ENCODE data around the gene ADD2. TPM values are rescaled to one million over a fixed set of nuclear protein-coding genes. Genes with fewer than 3 reads are reported as not detected.

Gene ADD2
- total RNA-seq, 1 donor from 2014 or later = 3.4 TPM

DNA sequence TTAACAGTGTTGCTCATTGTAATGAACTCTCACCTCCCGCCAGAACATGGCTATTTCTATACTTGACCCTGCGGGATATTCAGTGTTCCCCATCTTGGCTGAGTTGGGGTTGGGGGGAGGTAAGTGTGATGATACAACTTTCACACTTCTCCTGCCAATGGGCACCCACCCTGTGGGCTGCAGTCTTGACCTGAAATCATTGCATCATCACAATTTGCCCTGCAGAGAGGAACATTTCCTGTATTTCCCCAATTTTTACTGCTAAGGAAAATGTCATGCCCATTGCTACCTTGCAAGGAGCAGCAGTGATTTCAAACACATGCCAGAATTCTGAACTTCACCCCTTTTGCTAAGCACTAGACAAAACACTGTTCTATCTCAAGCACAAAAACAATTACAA, 92.1 kb downstream of the ADD2 start:
- intact Hi-C loops (cut with DNase I) = no loop called here
- H3K9me3 ChIP-seq = no peaks in the 10 kb centered on the region
- no peaks in the 10 kb centered on the region for H3K36me3 ChIP-seq
- TF ChIP-seq, protein P1, sequence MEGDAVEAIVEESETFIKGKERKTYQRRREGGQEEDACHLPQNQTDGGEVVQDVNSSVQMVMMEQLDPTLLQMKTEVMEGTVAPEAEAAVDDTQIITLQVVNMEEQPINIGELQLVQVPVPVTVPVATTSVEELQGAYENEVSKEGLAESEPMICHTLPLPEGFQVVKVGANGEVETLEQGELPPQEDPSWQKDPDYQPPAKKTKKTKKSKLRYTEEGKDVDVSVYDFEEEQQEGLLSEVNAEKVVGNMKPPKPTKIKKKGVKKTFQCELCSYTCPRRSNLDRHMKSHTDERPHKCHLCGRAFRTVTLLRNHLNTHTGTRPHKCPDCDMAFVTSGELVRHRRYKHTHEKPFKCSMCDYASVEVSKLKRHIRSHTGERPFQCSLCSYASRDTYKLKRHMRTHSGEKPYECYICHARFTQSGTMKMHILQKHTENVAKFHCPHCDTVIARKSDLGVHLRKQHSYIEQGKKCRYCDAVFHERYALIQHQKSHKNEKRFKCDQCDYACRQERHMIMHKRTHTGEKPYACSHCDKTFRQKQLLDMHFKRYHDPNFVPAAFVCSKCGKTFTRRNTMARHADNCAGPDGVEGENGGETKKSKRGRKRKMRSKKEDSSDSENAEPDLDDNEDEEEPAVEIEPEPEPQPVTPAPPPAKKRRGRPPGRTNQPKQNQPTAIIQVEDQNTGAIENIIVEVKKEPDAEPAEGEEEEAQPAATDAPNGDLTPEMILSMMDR (IDR thresholded peaks at IDR 0.05) = no peak
- TF ChIP-seq POLR2A (IDR thresholded peaks at IDR 0.05) (no peak), POLR2AphosphoS5 (IDR thresholded peaks at IDR 0.05; ENCODE audit: insufficient read depth in 1 of 2, low read depth in 1 of 2) (no peak)
- H3K4me3 ChIP-seq = no peak overlapping the region
- no peak for DNase-seq (ENCODE audit: extremely low spot score in 2 of 2)
- H3K4me1 ChIP-seq = peaks cover 5% of the 10 kb centered on the region
- H3K27ac ChIP-seq = no peak overlapping the region
- H3K27me3 ChIP-seq = no peaks in the 10 kb centered on the region

DNA sequence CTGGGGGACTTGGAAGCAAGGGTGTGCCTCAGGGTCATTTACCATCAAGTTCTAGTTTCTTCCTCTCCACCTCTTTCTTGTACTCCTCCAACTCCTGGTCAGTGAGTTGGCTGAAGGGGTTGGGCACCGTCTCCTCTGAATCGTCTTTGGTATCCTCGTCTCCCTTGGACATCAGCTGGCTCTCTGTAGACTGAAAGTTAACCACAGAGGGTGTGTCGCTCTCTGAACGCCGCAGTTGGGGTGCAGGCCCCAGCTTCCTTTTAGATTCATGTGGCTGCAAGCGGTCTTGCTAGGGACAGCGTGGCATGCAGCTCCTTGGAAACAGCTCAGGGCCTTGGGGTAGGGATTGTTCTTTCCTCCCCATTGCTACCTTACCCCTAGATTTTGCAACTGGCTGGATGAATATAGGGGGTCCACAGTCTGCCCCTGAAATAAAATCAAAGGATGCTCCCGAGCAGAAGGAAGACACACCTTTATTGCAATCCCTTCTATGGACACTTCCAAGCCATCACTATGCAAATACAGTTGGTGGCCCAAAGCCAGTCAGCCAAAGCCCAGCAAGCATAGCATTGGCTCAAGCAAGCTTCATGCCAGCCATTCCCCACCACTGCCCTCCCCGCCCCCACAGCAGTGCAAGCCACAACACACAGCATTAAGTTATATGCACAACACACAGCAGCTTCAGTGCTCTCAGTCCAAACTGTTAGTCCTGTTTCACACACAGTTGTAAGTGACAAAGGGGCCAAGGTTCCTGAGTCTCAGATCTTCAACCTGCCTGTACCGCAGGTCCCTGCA, 93.2 kb downstream of the ADD2 start:
- H3K36me3 ChIP-seq = no peaks in the 10 kb centered on the region
- no peak overlapping the region for H3K4me3 ChIP-seq
- H3K27me3 ChIP-seq = no peaks in the 10 kb centered on the region
- DNase-seq (ENCODE audit: extremely low spot score in 2 of 2) = no peak
- no peaks in the 10 kb centered on the region for H3K9me3 ChIP-seq
- peaks cover 5% of the 10 kb centered on the region for H3K4me1 ChIP-seq
- no peak overlapping the region for H3K27ac ChIP-seq
- TF ChIP-seq POLR2AphosphoS5 (IDR thresholded peaks at IDR 0.05; ENCODE audit: insufficient read depth in 1 of 2, low read depth in 1 of 2) (no peak), POLR2A (IDR thresholded peaks at IDR 0.05) (no peak)
- TF ChIP-seq, protein P1 (IDR thresholded peaks at IDR 0.05) = no peak
- intact Hi-C loops (cut with DNase I) = no loop called here

DNA sequence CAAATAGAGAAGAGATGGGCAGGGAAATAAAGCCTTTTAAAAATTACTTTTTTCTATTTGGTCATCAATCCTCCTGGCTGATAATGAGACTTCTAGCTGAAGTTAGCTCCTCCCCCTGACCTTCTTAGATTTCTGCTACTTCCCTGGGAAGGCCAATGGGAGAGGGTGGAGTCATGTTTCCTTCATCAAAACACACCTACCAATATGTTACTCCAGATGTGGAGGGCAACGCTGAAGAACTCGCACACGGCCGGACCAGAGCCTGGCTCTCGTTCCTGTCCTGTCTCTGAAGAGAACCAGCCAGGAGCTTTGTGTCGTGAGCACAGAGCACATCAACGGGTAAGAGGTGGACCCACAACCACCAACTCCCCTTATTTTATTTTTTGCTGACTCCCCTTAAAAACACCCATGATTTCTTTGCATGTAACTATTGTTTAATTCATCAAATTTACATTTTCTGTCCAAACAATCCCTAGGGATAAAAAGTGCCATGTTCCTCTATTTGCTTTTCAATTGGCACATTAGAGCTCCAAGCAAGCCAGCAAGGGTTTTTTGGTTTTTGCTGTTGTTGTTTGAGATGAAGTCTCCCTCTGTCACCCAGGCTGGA, 94.9 kb downstream of the ADD2 start:
- no peaks in the 10 kb centered on the region for H3K4me1 ChIP-seq
- no peaks in the 10 kb centered on the region for H3K36me3 ChIP-seq
- no peak for TF ChIP-seq POLR2AphosphoS5 (IDR thresholded peaks at IDR 0.05; ENCODE audit: insufficient read depth in 1 of 2, low read depth in 1 of 2)
- TF ChIP-seq, protein P1 (IDR thresholded peaks at IDR 0.05) = no peak
- TF ChIP-seq POLR2A (IDR thresholded peaks at IDR 0.05) = no peak
- no peaks in the 10 kb centered on the region for H3K9me3 ChIP-seq
- no peaks in the 10 kb centered on the region for H3K27me3 ChIP-seq
- intact Hi-C loops (cut with DNase I) = no loop called here
- H3K4me3 ChIP-seq = no peak overlapping the region
- H3K27ac ChIP-seq = no peak overlapping the region
- no peak for DNase-seq (ENCODE audit: extremely low spot score in 2 of 2)

DNA sequence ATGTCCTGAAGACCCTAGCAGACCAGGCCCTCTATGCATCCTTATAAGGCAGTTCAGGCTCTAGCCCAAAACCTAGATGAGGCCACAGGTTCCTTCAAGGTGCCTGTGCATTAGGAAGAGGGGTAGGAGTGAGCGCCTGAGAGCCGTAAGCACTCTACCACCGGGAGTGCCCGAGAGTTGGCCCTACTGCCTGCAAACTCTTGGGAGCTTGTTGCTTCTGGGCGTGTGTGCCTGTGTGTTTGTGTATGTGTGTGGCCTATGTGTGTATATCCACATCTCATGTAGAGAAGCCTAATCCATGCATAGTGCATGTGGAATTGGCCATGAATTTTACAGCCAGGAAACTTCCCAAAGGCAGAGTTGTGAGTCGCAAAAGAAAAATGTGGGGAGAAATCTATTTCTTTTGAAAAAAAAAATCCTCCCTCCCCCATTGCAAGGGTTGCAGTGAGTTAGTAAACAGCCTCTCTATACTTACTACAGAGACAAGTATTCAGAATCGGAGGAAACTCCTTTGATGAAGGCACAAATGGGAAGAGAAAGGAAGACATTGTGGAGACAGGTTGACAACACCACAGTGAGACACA, 96.8 kb downstream of the ADD2 start:
- intact Hi-C loops (cut with DNase I) = no loop called here

More for the DNA sequence above, 96.8 kb downstream of the ADD2 start:
- Histone ChIP-seq H3K9me3 (no peaks in the 10 kb centered on the region), H3K27ac (no peak overlapping the region), H3K36me3 (no peaks in the 10 kb centered on the region), H3K27me3 (no peaks in the 10 kb centered on the region), H3K4me3 (no peak overlapping the region), H3K4me1 (no peaks in the 10 kb centered on the region)
- TF ChIP-seq POLR2A (IDR thresholded peaks at IDR 0.05) (no peak), POLR2AphosphoS5 (IDR thresholded peaks at IDR 0.05; ENCODE audit: insufficient read depth in 1 of 2, low read depth in 1 of 2) (no peak)
- TF ChIP-seq, protein P1 (IDR thresholded peaks at IDR 0.05) = no peak
- no peak for DNase-seq (ENCODE audit: extremely low spot score in 2 of 2)
